ENCODE measurements around the gene ERVFRD-1. TPM values are rescaled to one million over a fixed set of nuclear protein-coding genes. Genes with fewer than 3 reads are reported as not detected.

The ERVFRD-1 gene
- total and polyA plus RNA-seq, 4 donors = 0.06 to 0.26 (median 0.13) TPM

GRCh38 chr6:11128608-11129007, 17.1 kb upstream of the ERVFRD-1 start:
- Histone ChIP-seq H3K27me3 (ENCODE audit: control insufficient read depth in 3 of 3, insufficient read depth in 3 of 3, low read length in 2 of 3) (no peaks in the 10 kb centered on the region), H3K36me3 (ENCODE audit: control insufficient read depth in 4 of 4, insufficient read depth in 4 of 4, low read length in 4 of 4) (peaks cover 0 to 3% (median 0%) of the 10 kb centered on the region in 4 donors), H3K9ac (ENCODE audit: insufficient read depth in 1 of 2, low read length in 2 of 2) (no peak overlapping the region), H3K27ac (ENCODE audit: low read depth in 1 of 2, low read length in 1 of 2) (no peak overlapping the region), H3K4me3 (no peak overlapping the region), H3K4me1 (ENCODE audit: control insufficient read depth in 5 of 5, insufficient read depth in 5 of 5, low read length in 5 of 5) (peaks cover 0 to 15% (median 0%) of the 10 kb centered on the region in 5 donors), H3K9me3 (ENCODE audit: control insufficient read depth in 4 of 4, insufficient read depth in 3 of 4, low read length in 3 of 4) (no peaks in the 10 kb centered on the region)
- ATAC-seq (ENCODE audit: insufficient read depth, low FRiP score) = no peak
- WGBS, 2 donors = 95 to 100% methylated on average over 2 of the region's 2 CpGs
- no peak for DNase-seq
- TF ChIP-seq, protein P1, sequence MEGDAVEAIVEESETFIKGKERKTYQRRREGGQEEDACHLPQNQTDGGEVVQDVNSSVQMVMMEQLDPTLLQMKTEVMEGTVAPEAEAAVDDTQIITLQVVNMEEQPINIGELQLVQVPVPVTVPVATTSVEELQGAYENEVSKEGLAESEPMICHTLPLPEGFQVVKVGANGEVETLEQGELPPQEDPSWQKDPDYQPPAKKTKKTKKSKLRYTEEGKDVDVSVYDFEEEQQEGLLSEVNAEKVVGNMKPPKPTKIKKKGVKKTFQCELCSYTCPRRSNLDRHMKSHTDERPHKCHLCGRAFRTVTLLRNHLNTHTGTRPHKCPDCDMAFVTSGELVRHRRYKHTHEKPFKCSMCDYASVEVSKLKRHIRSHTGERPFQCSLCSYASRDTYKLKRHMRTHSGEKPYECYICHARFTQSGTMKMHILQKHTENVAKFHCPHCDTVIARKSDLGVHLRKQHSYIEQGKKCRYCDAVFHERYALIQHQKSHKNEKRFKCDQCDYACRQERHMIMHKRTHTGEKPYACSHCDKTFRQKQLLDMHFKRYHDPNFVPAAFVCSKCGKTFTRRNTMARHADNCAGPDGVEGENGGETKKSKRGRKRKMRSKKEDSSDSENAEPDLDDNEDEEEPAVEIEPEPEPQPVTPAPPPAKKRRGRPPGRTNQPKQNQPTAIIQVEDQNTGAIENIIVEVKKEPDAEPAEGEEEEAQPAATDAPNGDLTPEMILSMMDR (IDR thresholded peaks at IDR 0.05; ENCODE audit: control extremely low read depth, extremely low read depth) = no peak

DNA sequence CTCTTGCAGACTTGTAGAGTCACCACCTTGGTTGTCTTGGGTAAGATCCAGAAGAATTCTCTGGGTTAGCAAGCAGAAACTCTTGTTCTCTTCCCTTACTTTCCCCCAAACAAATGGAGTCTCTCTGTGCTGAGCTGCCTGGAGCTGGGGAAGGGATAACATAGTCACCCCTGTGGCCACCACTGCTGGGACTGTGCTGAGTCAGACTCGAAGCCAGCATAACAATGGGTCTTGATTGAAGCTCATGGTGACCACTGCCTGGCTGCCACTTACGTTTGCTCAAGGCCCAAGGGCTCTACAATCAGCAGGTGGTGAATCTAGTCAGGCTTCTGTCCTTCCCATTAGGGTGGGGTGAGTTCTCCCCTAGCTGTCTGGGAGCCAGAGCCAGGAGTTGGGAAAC, 15.4 kb upstream of the ERVFRD-1 start:
- Histone ChIP-seq H3K9ac (ENCODE audit: insufficient read depth in 1 of 2, low read length in 2 of 2) (no peak overlapping the region), H3K27ac (ENCODE audit: low read depth in 1 of 2, low read length in 1 of 2) (no peak overlapping the region), H3K36me3 (ENCODE audit: control insufficient read depth in 4 of 4, insufficient read depth in 4 of 4, low read length in 4 of 4) (peaks cover 0 to 3% (median 0%) of the 10 kb centered on the region in 4 donors), H3K4me1 (ENCODE audit: control insufficient read depth in 5 of 5, insufficient read depth in 5 of 5, low read length in 5 of 5) (peaks cover 0 to 18% (median 0%) of the 10 kb centered on the region in 5 donors), H3K9me3 (ENCODE audit: control insufficient read depth in 4 of 4, insufficient read depth in 3 of 4, low read length in 3 of 4) (no peaks in the 10 kb centered on the region), H3K4me3 (no peak overlapping the region), H3K27me3 (ENCODE audit: control insufficient read depth in 3 of 3, insufficient read depth in 3 of 3, low read length in 2 of 3) (no peaks in the 10 kb centered on the region)
- TF ChIP-seq, protein P1 (IDR thresholded peaks at IDR 0.05; ENCODE audit: control extremely low read depth, extremely low read depth) = no peak
- 88 to 96% methylated on average over 2 of the region's 2 CpGs for WGBS, 2 donors
- no peak for ATAC-seq (ENCODE audit: insufficient read depth, low FRiP score)
- no peak for DNase-seq

DNA sequence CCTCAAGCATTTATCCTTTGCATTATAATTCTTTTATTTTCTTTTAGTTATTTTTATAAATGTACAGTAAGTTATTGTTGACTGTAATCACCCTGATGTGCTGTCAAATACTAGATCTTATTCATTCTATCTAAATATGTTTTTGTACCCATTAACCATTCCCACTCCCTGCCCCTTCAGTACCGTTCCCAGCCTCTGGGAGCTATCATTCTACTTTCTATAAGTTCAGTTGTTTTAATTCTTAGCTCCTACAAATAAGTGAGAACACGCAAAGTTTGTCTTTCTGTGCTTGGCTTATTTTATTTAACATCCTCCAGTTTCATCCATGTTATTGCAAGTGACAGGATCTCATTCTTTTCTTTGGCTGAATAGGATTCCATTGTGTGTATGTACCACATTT, 12.5 kb upstream of the ERVFRD-1 start:
- Histone ChIP-seq H3K4me3 (no peak overlapping the region), H3K9ac (ENCODE audit: insufficient read depth in 1 of 2, low read length in 2 of 2) (no peak overlapping the region), H3K27me3 (ENCODE audit: control insufficient read depth in 3 of 3, insufficient read depth in 3 of 3, low read length in 2 of 3) (no peaks in the 10 kb centered on the region), H3K4me1 (ENCODE audit: control insufficient read depth in 5 of 5, insufficient read depth in 5 of 5, low read length in 5 of 5) (peaks cover 0 to 19% (median 0%) of the 10 kb centered on the region in 5 donors), H3K36me3 (ENCODE audit: control insufficient read depth in 4 of 4, insufficient read depth in 4 of 4, low read length in 4 of 4) (peaks cover 0 to 3% (median 0%) of the 10 kb centered on the region in 4 donors), H3K9me3 (ENCODE audit: control insufficient read depth in 4 of 4, insufficient read depth in 3 of 4, low read length in 3 of 4) (no peaks in the 10 kb centered on the region), H3K27ac (ENCODE audit: low read depth in 1 of 2, low read length in 1 of 2) (no peak overlapping the region)
- 94 to 96% methylated on average over 2 of the region's 2 CpGs for WGBS, 2 donors
- TF ChIP-seq, protein P1 (IDR thresholded peaks at IDR 0.05; ENCODE audit: control extremely low read depth, extremely low read depth) = no peak
- DNase-seq (no peak), ATAC-seq (ENCODE audit: insufficient read depth, low FRiP score) (no peak)

DNA sequence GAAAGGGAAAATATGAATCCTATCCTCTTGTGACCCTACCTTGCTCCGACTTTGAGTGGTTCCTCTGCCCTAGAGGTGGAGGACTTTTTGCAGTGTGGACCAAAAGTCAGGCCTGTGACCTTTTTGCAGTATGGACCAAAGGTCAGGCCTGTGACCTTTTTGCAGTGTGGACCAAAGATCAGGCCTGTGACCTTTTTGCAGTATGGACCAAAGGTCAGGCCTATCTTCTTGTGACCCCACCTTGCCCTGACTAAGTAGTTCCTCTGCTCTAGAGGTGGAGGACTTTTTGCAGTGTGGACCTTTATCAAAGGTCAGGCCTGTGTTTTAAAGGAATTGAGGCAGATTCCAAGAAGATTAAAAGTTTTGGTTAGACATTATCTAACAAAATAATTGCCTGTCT, 10.9 kb upstream of the ERVFRD-1 start:
- ATAC-seq (ENCODE audit: insufficient read depth, low FRiP score) (no peak), DNase-seq (no peak)
- TF ChIP-seq, protein P1 (IDR thresholded peaks at IDR 0.05; ENCODE audit: control extremely low read depth, extremely low read depth) = no peak
- Histone ChIP-seq H3K9ac (ENCODE audit: insufficient read depth in 1 of 2, low read length in 2 of 2) (no peak overlapping the region), H3K36me3 (ENCODE audit: control insufficient read depth in 4 of 4, insufficient read depth in 4 of 4, low read length in 4 of 4) (peaks cover 0 to 3% (median 0%) of the 10 kb centered on the region in 4 donors), H3K4me3 (no peak overlapping the region), H3K27me3 (ENCODE audit: control insufficient read depth in 3 of 3, insufficient read depth in 3 of 3, low read length in 2 of 3) (no peaks in the 10 kb centered on the region), H3K9me3 (ENCODE audit: control insufficient read depth in 4 of 4, insufficient read depth in 3 of 4, low read length in 3 of 4) (no peaks in the 10 kb centered on the region), H3K4me1 (ENCODE audit: control insufficient read depth in 5 of 5, insufficient read depth in 5 of 5, low read length in 5 of 5) (peaks cover 0 to 12% (median 0%) of the 10 kb centered on the region in 5 donors), H3K27ac (ENCODE audit: low read depth in 1 of 2, low read length in 1 of 2) (no peak overlapping the region)
- 89 to 93% methylated on average over 1 of the region's 1 CpG for WGBS, 2 donors
